22Rv1 (cell line): ENCODE measurements around the gene DPYSL4.
"Not testable (repeated sequence)": the region's sequence is repeated elsewhere in the genome, so short reads cannot be mapped to it uniquely, and the experiment has no call there.

Experiments
- H3K27ac ChIP-seq: fragments of 450-650 bp; 2 replicates; pipeline ENCODE4 v1.5.1; 2017
- ZFX ChIP-seq: fragments of 450-650 bp; IDR thresholded peaks from 2 replicates; pipeline ENCODE4 v1.6.1; 2017; ENCODE audit warnings: antibody characterized with exemption, borderline replicate concordance
- TF ChIP-seq, protein P1 (sequence below): fragments of 450-650 bp; IDR thresholded peaks from 2 replicates; pipeline ENCODE4 v1.5.1; 2017; ENCODE audit warnings: mild to moderate bottlenecking

Gene DPYSL4

DNA sequence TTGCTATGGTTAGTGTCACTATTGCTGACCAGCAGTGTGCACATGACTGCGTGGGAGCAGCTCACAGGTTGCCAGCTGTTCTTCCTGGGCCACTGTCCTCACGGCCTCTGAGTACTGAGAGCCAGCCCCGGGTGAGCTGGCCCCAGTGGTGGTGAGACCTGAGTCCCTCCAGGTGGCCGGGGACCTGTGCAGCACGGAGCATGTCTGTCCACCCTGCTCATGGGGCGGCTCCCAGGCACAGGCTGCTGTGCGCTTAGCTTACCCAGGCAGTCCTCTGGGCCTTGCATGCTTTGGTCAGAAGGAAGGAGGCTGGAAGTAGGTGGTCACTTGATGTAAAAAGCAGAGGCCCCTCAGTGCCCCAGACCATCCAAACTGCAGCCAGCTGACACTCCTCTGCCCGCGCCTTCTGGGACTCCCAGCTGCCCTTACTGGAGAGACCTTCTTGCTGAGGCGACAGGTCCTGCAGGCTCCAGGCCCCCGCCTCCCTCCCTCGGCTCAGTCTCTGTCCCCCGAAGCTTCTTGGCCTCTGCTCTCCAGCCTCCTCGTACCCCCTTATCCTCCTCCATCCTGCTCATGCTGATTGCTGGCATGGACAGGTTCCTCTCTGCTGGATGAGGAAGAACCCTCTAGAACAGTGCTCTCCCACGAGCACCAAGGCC, 30.9 kb upstream of the DPYSL4 start:
- TF ChIP-seq, protein P1, sequence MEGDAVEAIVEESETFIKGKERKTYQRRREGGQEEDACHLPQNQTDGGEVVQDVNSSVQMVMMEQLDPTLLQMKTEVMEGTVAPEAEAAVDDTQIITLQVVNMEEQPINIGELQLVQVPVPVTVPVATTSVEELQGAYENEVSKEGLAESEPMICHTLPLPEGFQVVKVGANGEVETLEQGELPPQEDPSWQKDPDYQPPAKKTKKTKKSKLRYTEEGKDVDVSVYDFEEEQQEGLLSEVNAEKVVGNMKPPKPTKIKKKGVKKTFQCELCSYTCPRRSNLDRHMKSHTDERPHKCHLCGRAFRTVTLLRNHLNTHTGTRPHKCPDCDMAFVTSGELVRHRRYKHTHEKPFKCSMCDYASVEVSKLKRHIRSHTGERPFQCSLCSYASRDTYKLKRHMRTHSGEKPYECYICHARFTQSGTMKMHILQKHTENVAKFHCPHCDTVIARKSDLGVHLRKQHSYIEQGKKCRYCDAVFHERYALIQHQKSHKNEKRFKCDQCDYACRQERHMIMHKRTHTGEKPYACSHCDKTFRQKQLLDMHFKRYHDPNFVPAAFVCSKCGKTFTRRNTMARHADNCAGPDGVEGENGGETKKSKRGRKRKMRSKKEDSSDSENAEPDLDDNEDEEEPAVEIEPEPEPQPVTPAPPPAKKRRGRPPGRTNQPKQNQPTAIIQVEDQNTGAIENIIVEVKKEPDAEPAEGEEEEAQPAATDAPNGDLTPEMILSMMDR, result no peak
- TF ChIP-seq ZFX, result no peak
- H3K27ac ChIP-seq, result no peak overlapping the region

DNA sequence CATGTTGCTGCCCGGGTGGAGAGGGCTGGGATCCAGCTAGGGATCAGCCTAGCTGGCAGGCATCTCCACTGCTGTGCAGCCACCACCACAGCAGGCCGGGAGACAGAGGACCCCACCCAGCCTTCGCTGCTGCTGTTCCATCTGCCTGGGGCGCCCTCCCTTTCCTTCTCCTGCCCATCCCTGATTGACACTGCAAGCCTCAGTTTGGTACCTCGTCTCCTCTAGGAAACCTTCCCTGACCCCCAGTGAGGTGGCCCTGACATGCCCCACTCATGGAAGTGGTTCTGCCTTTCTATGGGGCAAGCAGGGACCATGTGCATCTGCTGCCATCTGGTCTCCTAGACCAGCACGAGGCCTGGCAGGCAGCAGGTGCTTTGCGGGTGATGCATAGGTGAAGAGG, 30.4 kb upstream of the DPYSL4 start:
- TF ChIP-seq, protein P1, result no peak
- no peak for TF ChIP-seq ZFX
- no peak overlapping the region for H3K27ac ChIP-seq

DNA sequence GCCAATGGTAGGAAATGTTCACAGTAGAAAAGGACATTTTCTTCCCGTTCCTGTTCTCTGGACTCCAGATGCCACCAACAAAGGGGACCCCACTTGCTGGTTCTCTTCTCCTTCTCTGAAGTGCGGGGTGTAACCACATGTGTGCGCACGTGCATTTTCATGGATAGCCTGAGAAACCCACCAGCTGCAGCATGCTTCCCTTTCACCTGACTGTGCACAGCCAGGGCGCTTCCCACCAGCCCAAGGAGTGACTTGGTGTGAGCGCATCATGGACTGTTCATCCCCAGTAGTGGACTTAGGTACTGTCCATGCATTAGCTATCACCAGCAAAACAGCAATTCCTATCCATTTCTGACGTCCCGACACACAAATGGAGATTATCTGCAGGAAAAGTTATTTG, 29.6 kb upstream of the DPYSL4 start:
- TF ChIP-seq ZFX, result no peak
- TF ChIP-seq, protein P1, result no peak

DNA sequence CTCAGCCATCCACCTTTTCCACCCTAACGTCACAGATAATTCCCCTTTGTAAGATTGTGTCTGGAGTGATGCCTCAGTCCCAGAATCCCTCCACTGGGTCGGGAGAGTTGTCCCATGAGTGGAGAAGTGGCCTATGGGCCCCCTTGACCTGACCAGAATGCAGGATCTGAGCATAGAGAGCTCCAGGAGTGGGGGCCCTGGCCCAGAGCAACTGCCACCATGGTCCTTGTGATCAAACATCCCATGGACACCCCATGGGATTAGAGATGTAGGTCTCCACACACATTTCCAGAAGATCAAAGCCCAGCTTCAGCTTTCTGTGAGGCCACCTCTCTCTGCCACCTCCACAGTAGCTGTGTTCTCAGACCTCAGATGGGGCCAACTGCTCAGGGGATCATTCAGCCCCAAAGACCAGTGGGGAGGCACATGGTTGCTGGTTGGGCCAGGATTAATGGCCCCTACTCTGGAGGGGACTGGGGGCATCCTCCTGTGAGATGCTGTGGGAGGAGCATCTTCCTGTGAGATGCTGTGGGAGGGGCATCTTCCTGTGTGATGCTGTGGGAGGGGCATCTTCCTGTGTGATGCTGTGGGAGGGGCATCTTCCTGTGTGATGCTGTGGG, 28.5 kb upstream of the DPYSL4 start:
- TF ChIP-seq, protein P1, result no peak
- no peak for TF ChIP-seq ZFX
- no peak overlapping the region for H3K27ac ChIP-seq

More for the DNA sequence above, 29.6 kb upstream of the DPYSL4 start:
- no peak overlapping the region for H3K27ac ChIP-seq

DNA sequence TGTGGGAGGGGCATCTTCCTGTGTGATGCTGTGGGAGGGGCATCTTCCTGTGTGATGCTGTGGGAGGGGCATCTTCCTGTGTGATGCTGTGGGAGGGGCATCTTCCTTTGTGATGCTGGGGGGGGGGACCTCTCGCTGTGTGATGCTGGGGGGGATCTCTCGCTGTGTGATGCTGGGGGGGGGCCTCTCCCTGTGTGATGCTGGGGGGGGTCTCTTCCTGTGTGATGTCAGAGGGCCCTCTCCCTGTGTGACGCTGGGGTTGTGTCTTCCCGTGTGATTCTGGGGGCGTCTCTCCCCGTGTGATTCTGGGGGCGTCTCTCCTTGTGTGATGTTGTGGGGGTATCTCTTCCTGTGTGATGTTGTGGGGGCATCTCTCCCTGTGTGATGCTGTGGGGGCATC, 27.9 kb upstream of the DPYSL4 start:
- no peak overlapping the region for H3K27ac ChIP-seq
- TF ChIP-seq, protein P1, result no peak
- TF ChIP-seq ZFX, result no peak

DNA sequence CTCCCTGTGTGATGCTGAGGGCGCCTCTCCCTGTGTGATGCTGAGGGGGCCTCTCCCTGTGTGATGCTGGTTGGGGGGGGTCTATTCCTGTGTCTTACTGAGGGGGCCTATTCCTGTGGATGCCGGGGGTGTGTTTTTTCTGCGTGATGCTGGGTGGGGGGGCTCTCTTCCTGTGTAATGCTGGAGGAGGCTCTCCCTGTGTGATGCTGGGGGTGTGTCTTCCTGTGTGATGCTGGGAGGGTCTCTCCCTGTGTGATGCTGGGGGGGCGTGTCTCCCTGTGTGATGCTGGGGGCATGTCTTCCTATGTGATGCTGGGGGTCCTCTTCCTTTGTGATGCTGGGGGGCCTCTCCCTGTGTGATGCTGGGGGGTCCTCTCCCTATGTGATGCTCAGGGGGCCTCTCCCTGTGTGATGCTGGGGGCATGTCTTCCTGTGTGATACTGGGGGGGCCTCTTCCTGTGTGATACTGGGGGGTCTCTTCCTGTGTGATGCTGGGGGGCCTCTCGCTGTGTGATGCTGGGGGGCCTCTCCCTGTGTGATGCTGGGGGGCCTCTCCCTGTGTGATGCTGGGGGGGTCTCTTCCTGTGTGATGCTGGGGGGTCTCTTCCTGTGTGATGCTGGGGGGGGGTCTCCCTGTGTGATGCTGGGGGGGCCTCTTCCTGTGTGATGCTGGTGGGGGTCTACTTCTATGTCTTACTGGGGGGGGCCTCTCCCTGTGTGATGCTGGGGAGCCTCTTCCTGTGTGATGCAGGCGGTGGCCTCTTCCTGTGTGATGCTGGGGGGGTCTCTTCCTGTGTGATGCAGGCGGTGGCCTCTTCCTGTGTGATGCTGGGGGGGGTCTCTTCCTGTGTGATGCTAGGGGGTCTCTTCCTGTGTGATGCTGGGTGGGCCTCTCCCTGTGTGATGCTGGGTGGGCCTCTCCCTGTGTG, 27.2 kb upstream of the DPYSL4 start:
- H3K27ac ChIP-seq, result not testable (repeated sequence)

DNA sequence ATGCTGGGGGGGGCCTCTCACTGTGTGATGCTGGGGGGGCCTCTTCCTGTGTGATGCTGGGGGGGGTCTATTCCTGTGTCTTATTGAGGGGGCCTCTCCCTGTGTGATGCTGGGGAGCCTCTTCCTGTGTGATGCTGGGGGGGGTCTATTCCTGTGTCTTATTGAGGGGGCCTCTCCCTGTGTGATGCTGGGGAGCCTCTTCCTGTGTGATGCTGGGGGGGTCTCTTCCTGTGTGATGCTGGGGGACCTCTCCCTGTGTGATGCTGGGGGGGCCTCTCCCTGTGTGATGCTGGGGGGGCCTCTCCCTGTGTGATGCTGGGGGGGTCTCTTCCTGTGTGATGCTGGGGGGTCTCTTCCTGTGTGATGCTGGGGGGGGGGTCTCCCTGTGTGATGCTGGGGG, 26.5 kb upstream of the DPYSL4 start:
- not testable (repeated sequence) for H3K27ac ChIP-seq

DNA sequence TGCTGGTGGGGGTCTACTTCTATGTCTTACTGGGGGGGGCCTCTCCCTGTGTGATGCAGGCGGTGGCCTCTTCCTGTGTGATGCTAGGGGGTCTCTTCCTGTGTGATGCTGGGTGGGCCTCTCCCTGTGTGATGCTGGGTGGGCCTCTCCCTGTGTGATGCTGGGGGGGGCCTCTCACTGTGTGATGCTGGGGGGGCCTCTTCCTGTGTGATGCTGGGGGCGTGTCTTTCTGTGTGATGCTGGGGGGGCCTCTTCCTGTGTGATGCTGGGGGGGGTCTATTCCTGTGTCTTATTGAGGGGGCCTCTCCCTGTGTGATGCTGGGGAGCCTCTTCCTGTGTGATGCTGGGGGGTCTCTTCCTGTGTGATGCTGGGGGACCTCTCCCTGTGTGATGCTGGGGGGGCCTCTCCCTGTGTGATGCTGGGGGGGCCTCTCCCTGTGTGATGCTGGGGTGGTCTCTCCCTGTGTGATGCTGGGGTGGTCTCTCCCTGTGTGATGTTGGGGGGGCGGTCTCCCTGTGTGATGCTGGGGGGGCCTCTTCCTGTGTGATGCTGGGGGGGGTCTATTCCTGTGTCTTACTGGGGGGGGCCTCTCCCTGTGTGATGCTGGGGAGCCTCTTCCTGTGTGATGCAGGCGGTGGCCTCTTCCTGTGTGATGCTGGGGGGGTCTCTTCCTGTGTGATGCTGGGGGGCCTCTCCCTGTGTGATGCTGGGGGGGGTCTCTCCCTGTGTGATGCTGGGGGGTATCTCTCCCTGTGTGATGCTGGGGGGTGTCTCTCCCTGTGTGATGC, 25.7 kb upstream of the DPYSL4 start:
- H3K27ac ChIP-seq, result not testable (repeated sequence)
